Stimulated activated naive CD8-positive, alpha-beta T cell treated with anti-CD3 and anti-CD28 coated beads, Interleukin-15, Interleukin-2, amounts not matched to agents 100 ng/mL and 50 ng/mL, for 24 hours (primary cell): ENCODE results near the gene SLC35F2.
"Not testable (repeated sequence)": the region's sequence is repeated elsewhere in the genome, so short reads cannot be mapped to it uniquely, and the experiment has no call there.

ENCODE experiments used
- H3K27ac Mint-ChIP-seq: one replicate; pipeline ENCODE4 v1.8.0; 2021; ENCODE audit warnings: mild to moderate bottlenecking, mixed read lengths
- H3K27me3 Mint-ChIP-seq: one replicate; pipeline ENCODE4 v1.8.0; 2021; ENCODE audit warnings: mixed read lengths
- H3K36me3 Mint-ChIP-seq: one replicate; pipeline ENCODE4 v1.8.0; 2021; ENCODE audit warnings: low read depth, mixed read lengths
- H3K4me1 Mint-ChIP-seq: one replicate; pipeline ENCODE4 v1.8.0; 2021; ENCODE audit warnings: low read depth, mixed read lengths
- H3K4me3 Mint-ChIP-seq: one replicate; pipeline ENCODE4 v1.8.0; 2021; ENCODE audit warnings: mild to moderate bottlenecking, mixed read lengths
- H3K9me3 Mint-ChIP-seq: one replicate; pipeline ENCODE4 v1.8.0; 2021; ENCODE audit warnings: mixed read lengths

Gene SLC35F2

DNA sequence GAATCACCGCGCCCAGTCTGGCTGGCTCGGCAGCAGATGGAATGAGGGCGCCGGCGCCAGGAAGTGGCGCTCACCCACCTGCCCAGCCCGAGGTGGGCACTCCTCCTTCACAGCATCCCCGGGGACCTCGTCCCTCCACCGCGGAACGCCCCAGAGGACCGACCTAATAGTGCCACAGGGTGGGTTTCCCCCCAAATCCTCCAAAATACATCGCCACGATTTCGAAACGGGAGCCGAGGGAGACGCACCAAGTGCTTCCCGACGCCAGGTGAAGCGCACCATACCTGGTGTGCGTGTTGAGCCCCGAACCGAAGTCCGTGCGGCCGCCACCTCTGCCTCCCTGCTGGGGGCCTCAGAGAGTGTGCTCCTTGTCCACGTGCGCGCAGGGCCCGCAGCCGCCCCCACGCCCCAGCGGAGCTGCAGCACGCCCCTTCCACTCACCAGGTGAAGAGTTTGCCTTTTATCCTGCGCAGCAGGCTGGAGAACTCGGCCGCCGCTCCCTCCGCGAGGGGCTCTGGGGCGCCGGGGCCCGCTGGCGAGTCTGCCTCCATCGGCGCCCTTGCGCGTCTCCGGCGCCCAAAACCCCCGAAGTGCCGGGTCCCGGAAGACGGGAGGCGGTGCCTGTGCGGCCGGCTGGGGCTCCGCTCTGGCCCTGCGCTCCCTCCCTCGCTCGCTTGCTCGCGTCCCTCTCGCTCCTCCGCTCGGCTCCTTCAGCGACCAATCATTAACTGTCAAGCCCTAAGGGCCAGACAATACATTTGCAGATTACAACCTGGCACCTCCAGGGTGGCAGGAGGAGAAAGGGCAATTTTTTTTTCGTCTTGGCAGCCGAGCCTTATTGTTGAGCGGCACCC lies at the start of gene SLC35F2:
TSS of gene SLC35F2 (minus strand) at position 571 of the 854 bp plus-strand sequence. CDS start at position 551, 20 bp downstream.
- H3K4me1 Mint-ChIP-seq: peaks cover 30% of the 10 kb centered on the region
- H3K36me3 Mint-ChIP-seq: peaks cover 18% of the 10 kb centered on the region

DNA sequence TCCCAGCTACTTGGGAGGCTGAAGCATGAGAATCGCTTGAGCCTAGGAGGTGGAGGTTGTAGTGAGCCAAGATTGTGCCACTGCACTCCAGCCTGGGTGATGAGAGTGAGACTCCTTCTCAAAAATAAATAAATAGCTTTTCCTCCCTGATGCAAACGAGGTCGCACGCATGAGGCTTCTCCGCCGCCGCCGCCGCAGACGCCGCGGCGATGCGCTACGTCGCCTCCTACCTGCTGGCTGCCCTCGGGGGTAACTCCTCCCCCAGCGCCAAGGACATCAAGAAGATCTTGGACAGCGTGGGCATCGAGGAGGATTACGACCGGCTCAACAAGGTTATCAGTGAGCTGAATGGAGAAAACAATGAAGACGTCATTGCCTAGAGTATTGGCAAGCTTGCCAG lies 49.6 kb upstream of the SLC35F2 start:
- Mint-ChIP-seq H3K9me3 (no peaks in the 10 kb centered on the region), H3K27me3 (peaks cover 27% of the 10 kb centered on the region), H3K4me1 (no peaks in the 10 kb centered on the region), H3K27ac (no peak overlapping the region), H3K36me3 (no peaks in the 10 kb centered on the region), H3K4me3 (no peak overlapping the region)

More for the DNA sequence above, at the start of gene SLC35F2:
- H3K4me3 Mint-ChIP-seq: peak within 1 kb of the TSS; percentile 96
- H3K9me3 Mint-ChIP-seq: no peaks in the 10 kb centered on the region
- peak within 1 kb of the TSS; percentile 94 for H3K27ac Mint-ChIP-seq
- H3K27me3 Mint-ChIP-seq: peaks cover 4% of the 10 kb centered on the region

- no peak overlapping the region for H3K4me3 Mint-ChIP-seq
- H3K36me3 Mint-ChIP-seq: no peaks in the 10 kb centered on the region
- H3K27me3 Mint-ChIP-seq: peaks cover 3% of the 10 kb centered on the region
- H3K27ac Mint-ChIP-seq: no peak overlapping the region
- H3K4me1 Mint-ChIP-seq: no peaks in the 10 kb centered on the region
- no peaks in the 10 kb centered on the region for H3K9me3 Mint-ChIP-seq
Observed at GRCh38 chr11:107898270-107898669, 39.7 kb upstream of the SLC35F2 start.

GRCh38 chr11:107882095-107882820 lies 23.7 kb upstream of the SLC35F2 start:
- Mint-ChIP-seq H3K27me3 (no peaks in the 10 kb centered on the region), H3K9me3 (peaks cover 4% of the 10 kb centered on the region), H3K4me1 (no peaks in the 10 kb centered on the region), H3K4me3 (no peak overlapping the region), H3K27ac (no peak overlapping the region), H3K36me3 (no peaks in the 10 kb centered on the region)

DNA sequence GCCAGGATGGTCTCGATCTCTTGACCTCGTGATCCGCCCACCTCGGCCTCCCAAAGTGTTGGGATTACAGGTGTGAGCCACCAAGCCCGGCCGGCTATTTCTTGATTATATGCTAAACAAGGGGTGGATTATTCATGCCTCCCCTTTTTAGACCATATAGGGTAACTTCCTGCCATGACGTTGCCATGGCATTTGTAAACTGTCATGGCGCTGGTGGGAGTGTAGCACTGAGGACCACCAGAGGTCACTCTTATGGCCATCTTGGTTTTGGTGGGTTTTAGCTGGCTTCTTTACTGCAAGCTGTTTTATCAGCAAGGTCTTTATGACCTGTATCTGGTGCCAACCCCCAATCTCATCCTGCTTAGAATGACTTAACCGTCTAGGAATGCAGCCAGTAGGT lies 22.9 kb upstream of the SLC35F2 start:
- H3K36me3 Mint-ChIP-seq, H3K4me3 Mint-ChIP-seq, H3K9me3 Mint-ChIP-seq, H3K4me1 Mint-ChIP-seq, H3K27me3 Mint-ChIP-seq, H3K27ac Mint-ChIP-seq: not testable (repeated sequence)

- Mint-ChIP-seq H3K4me3 (no peak overlapping the region), H3K4me1 (no peaks in the 10 kb centered on the region), H3K36me3 (no peaks in the 10 kb centered on the region), H3K27me3 (no peaks in the 10 kb centered on the region), H3K27ac (no peak overlapping the region), H3K9me3 (peaks cover 4% of the 10 kb centered on the region)
Observed at GRCh38 chr11:107876141-107876540, 17.6 kb upstream of the SLC35F2 start.

DNA sequence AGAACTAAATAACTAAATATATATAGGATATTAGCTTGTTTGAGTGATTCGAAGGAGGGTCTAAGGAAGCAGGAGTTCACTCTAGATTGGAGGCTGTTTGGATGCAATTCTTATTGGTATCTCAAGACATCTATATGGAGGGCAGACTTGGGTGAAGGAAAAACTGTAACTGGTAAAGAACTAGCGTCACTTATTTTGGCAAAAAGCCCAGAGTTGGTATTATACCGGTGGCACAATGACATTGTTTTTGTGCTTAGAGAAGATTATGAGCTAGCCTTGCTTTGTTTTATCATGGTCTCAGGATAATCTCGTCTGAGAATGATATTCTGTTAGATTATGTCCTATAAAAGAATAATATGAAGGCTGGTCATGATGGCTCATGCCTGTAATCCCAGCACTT lies 6.0 kb upstream of the SLC35F2 start:
- H3K9me3 Mint-ChIP-seq: no peaks in the 10 kb centered on the region
- peaks cover 12% of the 10 kb centered on the region for H3K27me3 Mint-ChIP-seq
- H3K4me3 Mint-ChIP-seq: no peak overlapping the region
- H3K27ac Mint-ChIP-seq: no peak overlapping the region
- peaks cover 7% of the 10 kb centered on the region for H3K4me1 Mint-ChIP-seq
- no peaks in the 10 kb centered on the region for H3K36me3 Mint-ChIP-seq

GRCh38 chr11:107860688-107861087 lies 2.1 kb upstream of the SLC35F2 start:
- H3K36me3 Mint-ChIP-seq: peaks cover 6% of the 10 kb centered on the region
- peaks cover 25% of the 10 kb centered on the region for H3K4me1 Mint-ChIP-seq
- H3K27me3 Mint-ChIP-seq: peaks cover 13% of the 10 kb centered on the region
- no peaks in the 10 kb centered on the region for H3K9me3 Mint-ChIP-seq
- H3K4me3 Mint-ChIP-seq: no peak overlapping the region
- no peak overlapping the region for H3K27ac Mint-ChIP-seq

GRCh38 chr11:107860240-107860620 lies 1.6 kb upstream of the SLC35F2 start:
- not testable (repeated sequence) for H3K36me3 Mint-ChIP-seq

DNA sequence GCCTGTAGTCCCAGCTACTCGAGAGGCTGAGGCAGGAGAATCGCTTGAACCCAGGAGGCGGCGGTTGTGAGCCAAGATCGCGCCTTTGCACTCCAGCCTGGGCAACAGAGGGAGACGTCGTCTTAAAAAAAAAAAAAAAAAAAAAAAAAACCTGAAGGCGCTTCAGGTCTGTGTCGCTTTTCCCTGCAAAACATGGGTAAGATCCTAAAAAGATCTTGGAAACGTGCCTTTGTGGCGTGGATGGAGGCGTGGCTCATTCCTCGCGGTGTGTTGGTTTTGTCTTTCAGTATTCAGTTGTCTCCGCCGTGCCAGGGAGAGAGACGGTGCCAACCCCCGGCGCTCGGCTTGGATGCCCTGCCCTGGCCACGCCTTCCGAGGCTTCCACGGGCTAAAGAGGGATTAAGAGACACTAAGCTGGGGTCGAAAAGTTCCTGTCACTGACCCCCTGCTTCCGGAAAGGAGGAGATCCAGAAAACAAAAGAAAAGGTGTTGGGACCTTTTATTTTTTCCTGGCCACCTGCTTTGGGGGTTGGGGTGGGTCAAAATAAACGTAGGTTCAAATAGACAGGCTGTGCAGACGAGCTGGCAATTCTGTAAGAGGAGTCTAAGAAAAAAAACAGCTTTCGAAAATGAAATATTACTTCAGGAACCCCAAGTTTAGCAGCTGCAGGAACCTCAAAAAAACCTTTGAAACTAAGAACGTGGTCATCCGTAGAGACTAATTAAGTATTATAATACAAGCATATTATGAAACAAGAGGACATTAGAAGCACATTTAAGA lies 1.1 kb upstream of the SLC35F2 start:
- H3K27me3 Mint-ChIP-seq: peaks cover 12% of the 10 kb centered on the region
- peaks cover 14% of the 10 kb centered on the region for H3K36me3 Mint-ChIP-seq
- no peaks in the 10 kb centered on the region for H3K9me3 Mint-ChIP-seq
- H3K4me3 Mint-ChIP-seq: peak overlapping the region; percentile 96
- peaks cover 33% of the 10 kb centered on the region for H3K4me1 Mint-ChIP-seq
- peak overlapping the region; percentile 94 for H3K27ac Mint-ChIP-seq

More at GRCh38 chr11:107860240-107860620, 1.6 kb upstream of the SLC35F2 start:
- peaks cover 13% of the 10 kb centered on the region for H3K27me3 Mint-ChIP-seq
- H3K4me1 Mint-ChIP-seq: peaks cover 28% of the 10 kb centered on the region
- not testable (repeated sequence) for H3K9me3 Mint-ChIP-seq, H3K27ac Mint-ChIP-seq
- H3K4me3 Mint-ChIP-seq: peak overlapping the region; percentile 96

DNA sequence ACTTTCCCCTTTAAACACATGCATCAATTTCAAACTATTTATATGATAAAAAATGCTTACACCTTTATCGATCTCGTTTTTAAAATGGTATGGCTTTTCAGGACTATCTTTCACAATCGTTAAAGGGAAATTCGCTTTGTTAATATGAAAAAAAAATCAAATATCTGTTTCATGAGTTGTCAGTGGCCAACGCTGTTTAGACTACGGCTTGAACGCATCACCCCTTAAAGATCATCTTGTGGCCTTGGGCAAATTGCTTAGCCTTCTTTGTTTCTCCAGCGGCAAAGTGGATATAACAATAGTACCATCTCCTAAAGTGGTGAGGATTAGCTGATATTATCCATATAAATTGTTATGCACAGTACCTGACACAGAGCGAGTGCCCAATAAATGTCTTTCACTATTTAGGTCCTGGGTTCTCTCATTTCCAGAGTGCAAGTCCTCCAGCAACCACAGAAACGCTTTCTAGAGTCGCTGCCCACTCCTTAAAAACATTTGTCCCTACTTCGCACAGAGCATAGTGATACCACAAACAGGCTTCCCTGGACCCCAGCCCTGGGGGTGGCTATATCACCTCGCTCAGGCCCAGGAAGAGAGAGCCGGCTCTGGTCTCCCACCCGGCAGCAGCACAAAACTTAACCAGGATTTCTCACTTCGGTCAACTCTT lies 904 bp downstream of the SLC35F2 start:
- Mint-ChIP-seq H3K4me1 (peaks cover 35% of the 10 kb centered on the region), H3K27me3 (peaks cover 4% of the 10 kb centered on the region), H3K36me3 (peaks cover 23% of the 10 kb centered on the region), H3K27ac (peak overlapping the region; percentile 94), H3K9me3 (no peaks in the 10 kb centered on the region), H3K4me3 (peak overlapping the region; percentile 96)

DNA sequence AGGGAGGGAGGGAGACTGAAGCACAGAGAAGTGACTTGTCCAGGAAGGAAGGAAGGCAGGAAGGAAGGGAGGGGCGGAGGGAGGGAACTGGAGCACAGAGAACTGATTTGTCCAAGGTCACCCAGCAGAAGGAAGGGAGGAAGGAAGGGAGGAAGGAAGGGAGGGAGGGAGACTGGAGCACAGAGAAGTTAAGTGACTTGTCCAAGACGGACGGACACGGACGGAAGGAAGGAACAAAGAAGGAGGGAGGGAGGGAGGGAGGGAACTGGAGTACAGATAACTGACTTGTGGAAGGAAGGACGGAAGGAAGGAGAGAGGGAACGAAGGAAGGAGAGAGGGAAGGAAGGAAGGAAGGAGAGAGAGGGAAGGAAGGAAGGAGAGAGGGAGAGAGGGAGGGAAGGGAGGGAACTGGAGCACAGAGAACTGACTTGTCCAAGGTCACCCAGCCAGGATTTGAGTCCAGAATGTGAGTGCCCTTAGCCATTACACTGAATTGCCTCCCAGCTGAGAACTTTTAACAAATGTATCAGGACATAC lies 1.5 kb downstream of the SLC35F2 start:
- H3K9me3 Mint-ChIP-seq: no peaks in the 10 kb centered on the region
- peaks cover 23% of the 10 kb centered on the region for H3K36me3 Mint-ChIP-seq
- peak overlapping the region; percentile 94 for H3K27ac Mint-ChIP-seq
- H3K4me1 Mint-ChIP-seq: peaks cover 35% of the 10 kb centered on the region
- peak overlapping the region; percentile 96 for H3K4me3 Mint-ChIP-seq
- peaks cover 4% of the 10 kb centered on the region for H3K27me3 Mint-ChIP-seq

- Mint-ChIP-seq H3K27me3 (peaks cover 4% of the 10 kb centered on the region), H3K4me3 (peak overlapping the region; percentile 96), H3K27ac (no peak overlapping the region), H3K4me1 (peaks cover 38% of the 10 kb centered on the region), H3K36me3 (peaks cover 27% of the 10 kb centered on the region), H3K9me3 (no peaks in the 10 kb centered on the region)
Observed at GRCh38 chr11:107856180-107856980, 2.2 kb downstream of the SLC35F2 start.
